Stimulated activated CD4-positive, alpha-beta T cell treated with anti-CD3 and anti-CD28 coated beads, Interleukin-2, amount 100 ng/mL, for 4 hours (primary cell): ENCODE data around the gene ZDHHC22.

Experiments
- DNase-seq: peaks from one replicate; pipeline ENCODE4 v3.0.0-alpha.2; 2020; ENCODE audit warnings: low read depth

ZDHHC22 gene

DNA sequence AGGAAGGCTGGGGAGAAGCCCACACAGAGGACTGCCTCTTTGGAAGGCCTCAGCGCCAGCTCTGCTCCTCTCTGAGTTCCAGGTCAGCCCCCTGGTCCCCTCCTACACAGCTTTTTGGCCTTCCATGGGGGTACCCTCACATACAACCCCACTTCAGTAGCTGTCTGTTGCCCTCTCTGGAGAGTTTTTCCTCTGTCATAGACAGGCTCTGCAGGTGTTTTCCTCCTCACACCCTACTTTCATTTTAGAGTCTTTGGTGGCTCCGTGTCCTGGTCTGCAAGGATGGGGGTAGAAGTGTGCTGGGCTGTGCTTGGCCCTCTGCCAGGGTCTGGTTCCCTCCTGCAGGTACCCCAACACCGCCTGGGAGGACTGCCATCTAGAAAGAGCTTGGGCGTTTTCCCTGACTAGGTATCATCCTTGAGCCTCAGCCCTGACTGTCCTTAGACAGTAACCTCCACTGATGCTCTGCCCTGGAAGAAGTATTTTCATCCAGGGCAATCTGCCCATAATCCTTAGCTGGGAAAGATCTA is 15.1 kb downstream of the ZDHHC22 start:
- no peak for DNase-seq

- DNase-seq, result no peak
Observed at GRCh38 chr14:77125823-77126325, 15.7 kb downstream of the ZDHHC22 start.

GRCh38 chr14:77125281-77125801 is 16.2 kb downstream of the ZDHHC22 start:
- no peak for DNase-seq

GRCh38 chr14:77124345-77125280 is 17.0 kb downstream of the ZDHHC22 start:
- peak; percentile 43 for DNase-seq

- no peak for DNase-seq
Observed at GRCh38 chr14:77123381-77124325, 17.9 kb downstream of the ZDHHC22 start.

DNA sequence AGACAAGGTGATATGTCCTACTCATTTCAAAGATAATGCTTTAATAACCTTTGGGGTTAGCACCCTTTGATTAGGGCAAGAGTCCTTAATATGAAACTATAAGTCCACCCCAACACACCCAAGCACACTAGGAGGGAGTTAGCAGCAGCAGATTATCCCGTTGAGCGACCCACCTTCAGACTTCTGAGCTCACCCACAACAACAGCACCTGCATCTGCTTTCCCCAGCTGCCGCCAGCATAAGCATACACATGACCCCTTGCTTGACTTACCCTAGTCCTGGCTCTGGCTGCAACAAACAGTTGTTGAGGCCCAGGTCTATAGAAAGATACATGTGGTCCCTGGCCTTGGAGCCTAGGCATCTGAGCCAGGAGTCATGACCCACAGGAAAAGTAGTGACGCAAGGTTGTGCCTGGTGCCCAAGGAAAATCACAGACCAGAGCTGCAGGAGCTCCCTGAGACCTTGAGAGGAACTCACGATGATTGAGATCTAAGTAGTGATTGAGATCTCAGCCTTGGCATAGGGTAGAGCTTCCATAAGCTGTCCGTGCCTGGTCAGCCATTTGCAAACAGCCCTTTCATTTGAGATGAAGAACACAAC is 19.0 kb downstream of the ZDHHC22 start:
- no peak for DNase-seq

DNA sequence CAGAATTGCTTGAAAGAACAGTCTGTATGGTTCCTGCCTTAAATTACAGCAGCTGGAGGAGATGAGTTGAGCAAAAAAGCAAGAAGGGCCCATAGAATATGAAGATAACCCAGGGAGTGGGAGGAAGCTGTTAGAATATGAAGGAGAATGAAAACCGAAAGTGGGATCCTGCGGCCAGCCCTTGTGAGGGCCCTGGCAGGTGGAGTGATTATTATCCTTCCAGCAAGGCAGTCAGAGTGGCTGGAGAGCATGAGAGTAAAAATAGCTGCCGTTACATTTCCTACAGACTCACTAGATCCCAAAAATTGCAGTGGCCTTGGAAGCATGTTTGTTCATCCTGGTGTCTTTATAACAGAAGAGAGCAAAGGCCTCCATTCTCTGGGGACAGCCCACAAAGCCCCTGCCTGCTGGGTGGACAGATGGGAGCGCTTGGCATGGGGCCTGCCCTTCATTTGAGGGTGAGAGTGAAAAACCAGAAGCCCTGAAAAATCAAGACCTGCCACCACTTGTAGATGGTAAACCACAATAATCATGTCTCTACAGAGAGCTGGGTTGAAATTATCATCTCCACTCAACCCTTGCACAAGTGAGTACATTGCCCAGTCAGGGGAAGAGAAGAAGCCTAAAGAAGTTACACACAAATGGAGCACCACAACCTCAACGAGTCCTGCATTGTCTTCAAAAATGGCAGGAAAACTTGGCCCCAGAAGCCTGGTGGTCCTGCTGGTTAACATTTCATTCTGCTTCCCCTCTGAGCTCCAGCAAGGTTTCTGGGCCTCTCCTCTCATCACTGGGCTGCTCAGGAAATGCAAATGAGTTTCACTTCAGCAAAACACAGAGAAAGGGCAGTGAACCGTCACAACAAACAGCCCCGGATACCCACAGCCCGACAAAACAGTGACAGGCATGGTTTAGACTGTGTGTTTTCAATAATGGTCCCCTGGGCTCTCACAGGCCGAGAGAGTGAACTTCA is 20.5 kb downstream of the ZDHHC22 start:
- no peak for DNase-seq

DNA sequence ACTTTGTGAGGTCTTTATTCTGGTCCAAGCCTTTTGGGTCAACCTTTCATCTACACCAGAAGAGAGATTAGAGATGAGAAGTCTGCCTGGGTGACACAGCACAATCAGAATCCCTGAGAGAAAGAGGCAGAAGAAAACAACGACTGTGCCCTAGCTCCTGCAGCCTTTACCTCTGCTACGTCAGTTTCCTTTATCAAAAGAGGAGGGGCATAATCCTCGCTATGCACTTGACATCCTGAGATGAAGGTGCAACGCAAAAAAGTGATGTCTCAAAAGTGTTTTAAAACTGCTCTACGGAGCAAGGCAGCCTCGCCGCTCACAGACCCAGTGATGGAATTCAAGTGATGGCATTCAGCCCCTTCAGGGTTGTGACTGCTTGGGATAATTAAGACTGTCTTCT is 21.7 kb downstream of the ZDHHC22 start:
- DNase-seq, result no peak

GRCh38 chr14:77116172-77116817 is 25.3 kb downstream of the ZDHHC22 start:
- no peak for DNase-seq

DNA sequence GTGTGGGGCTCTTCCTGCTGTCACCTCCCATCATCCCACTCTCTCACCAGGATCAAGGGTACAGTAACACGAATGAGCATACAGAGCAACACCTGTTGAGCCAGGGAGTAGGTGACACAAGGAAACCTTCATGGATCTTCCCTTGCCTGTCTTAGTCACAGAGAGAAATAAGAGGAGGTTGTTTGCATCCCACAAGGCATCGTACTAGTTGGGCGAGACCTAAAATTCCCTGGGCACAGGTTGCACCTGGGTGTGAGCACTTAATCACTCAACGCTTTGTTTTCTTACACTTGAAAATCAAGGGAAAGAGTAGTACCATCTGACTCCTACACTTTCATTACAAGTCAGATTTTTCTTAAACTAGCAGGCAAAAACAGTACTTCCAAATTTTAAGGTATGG is 27.0 kb downstream of the ZDHHC22 start:
- DNase-seq, result no peak

- no peak for DNase-seq
Observed at GRCh38 chr14:77113644-77114043, 27.9 kb downstream of the ZDHHC22 start.

DNA sequence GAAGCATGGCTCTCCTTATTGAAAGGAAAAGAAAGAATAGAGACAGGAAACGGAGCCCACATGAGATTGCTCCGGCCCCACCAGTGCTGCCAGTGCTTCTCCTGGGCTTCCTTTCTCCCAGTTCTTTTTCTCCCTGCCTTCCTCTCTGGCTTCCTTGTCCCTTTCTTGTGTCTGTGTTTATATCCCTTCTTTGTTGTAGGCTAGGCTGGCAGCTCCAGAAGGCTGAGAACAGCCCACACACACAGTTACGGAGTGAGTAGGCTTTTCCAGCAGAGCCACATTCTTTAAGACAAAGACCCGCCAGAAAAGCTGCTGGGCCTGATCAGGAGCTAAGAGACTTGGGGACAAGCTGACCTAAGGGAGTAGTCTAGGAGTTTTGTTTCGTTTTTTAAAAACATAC is 30.6 kb downstream of the ZDHHC22 start:
- no peak for DNase-seq

- DNase-seq, result no peak
Observed at GRCh38 chr14:77110286-77110685, 31.3 kb downstream of the ZDHHC22 start.

DNA sequence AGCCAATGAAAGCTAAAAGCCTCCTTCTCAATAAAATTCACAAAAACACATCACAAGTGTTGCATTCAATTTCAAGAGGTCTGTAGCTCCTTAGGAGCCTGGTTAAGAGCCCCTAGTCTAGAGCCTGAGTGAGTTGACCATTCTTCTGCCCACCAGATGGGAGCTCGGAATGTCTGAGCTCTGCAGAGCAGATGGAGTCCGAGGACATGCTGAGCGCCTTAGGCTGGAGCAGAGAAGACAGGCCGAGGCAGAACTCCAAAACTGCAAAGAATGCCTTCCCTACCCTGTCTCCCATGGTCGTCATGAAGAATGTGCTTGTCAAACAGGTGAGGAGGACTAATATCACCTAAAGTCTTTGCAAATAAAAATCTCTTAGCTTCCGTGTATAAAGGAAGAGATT is 31.9 kb downstream of the ZDHHC22 start:
- DNase-seq, result no peak

DNA sequence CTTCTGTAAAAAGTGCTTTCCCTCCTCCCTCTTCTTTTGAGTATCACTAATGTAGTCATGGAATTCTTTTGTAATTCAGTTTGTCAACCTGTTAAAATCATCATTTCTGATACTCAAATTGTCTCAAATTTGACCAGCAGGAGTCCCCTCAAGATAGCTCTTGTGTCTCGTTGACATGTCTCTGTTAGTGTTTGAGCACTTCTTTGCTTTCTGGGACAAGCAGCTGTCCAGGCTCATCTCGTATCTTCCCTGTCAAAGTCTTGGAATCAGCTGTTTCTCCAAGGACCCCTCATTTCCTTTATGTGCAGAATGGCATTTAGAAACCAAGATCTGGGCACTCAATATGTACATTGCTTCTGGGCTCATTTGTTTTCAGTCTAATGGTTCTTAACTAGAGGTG is 32.8 kb downstream of the ZDHHC22 start:
- no peak for DNase-seq

DNA sequence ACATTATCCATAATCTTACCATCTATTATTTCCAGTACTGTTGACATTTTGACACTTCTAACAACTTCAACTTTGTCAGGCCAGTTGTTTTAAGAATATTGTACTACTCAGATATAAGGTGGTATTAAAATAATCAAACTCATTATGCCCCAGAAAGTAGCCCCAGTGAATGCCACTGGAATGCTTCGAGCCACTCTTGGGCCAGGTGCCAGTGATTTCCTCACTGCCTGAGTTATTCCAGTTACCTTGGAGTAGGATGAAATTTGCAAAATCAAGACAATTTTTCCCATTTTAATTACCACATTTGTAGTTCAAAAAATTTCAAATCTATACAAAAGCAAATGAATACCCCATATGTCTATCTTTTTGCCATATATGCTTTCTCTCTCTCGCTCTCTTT is 34.4 kb downstream of the ZDHHC22 start:
- no peak for DNase-seq

GRCh38 chr14:77106666-77107065 is 34.9 kb downstream of the ZDHHC22 start:
- DNase-seq, result no peak

DNA sequence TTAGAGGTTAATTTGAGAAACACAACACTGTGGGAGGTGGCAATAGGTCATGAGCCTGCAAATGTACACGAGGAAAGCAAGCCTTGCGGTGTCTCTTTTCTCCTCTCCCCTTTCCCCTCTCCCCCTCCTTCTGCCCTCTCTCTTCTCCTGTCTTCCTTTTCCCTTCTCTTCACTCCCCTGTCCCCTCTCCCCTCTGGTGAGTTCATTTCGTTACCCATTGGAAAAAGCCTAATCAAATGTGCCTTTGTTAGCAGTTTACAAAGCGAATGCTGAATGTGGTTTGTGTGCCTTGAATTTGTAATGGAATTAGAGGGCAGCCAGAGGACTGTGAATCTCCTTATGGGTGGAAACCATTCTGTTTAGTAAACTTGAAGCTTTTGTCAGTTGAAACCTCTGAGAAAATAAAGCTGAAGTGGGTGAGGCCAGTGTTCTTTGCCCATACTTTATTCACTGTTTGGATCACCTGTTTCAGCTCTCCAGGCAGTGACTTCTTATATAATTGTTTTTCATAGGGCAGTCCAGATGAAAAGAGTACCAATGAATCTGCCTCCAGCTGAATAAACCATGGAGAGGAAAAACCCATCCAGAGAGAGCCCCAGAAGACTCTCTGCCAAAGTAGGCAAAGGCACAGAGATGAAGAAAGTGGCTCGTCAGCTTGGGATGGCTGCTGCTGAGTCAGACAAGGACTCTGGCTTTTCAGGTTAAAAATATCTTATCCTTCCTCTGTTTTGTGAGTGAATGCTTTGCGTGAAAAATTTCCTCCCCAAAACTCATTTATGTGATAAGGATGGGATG is 36.2 kb downstream of the ZDHHC22 start:
- no peak for DNase-seq

DNA sequence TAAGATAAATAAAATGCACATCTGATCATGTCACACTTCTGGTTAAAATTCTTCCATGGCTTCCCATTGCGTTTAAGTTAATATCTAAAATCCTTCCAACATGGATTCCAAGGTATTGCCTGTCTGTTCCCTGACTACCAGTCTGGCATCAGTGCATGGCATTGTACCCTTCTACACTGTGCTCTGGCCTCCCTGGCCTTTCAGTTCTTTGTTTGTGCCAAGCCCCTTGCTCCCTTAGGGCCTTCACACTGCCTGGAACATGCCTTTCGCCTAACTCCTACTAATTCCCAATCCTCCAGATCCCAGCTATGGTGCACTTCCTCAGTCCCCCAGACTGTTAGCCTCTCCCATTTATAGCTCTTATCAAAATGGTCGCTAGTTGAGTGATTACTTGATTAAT is 37.2 kb downstream of the ZDHHC22 start:
- no peak for DNase-seq
